Neural cell (in vitro differentiated cells): ENCODE results near the gene BRICD5. TPM values are rescaled to one million over a fixed set of nuclear protein-coding genes. Genes with fewer than 3 reads are reported as not detected.

ENCODE experiments used
- H2AFZ ChIP-seq: fragments of 200-600, 300-800 bp; sonication (generic), shearing (Covaris generic); 2 replicates; pipeline ENCODE4 v1.6.0; 2014; ENCODE audit warnings: low read depth, mild to moderate bottlenecking, antibody characterized with exemption, low read length, moderate library complexity
- H3F3A ChIP-seq: fragments of 200-600 bp; shearing (Covaris generic); 2 replicates; pipeline ENCODE4 v1.6.1; 2016; ENCODE audit warnings: mild to moderate bottlenecking, moderate library complexity, mixed read lengths, antibody characterized with exemption, low read length; ENCODE audit not compliant: insufficient read depth, poor library complexity, severe bottlenecking
- H3K27ac ChIP-seq: fragments of 200-600, 300-800 bp; sonication (generic), shearing (Covaris generic); 2 replicates; pipeline ENCODE4 v1.5.1; 2014; ENCODE audit warnings: mild to moderate bottlenecking, low read length, moderate library complexity
- H3K27me3 ChIP-seq: fragments of 300-800, 200-600 bp; sonication (generic), shearing (Covaris generic); 2 replicates; pipeline ENCODE4 v1.6.0; 2014; ENCODE audit warnings: mild to moderate bottlenecking, low read depth, low read length, moderate library complexity; ENCODE audit not compliant: insufficient read depth
- H3K36me3 ChIP-seq: fragments of 300-800, 200-600 bp; sonication (generic), shearing (Covaris generic); 2 replicates; pipeline ENCODE4 v1.5.1; 2014; ENCODE audit warnings: mild to moderate bottlenecking, antibody characterized with exemption, low read length, moderate library complexity; ENCODE audit not compliant: insufficient read depth
- H3K4me2 ChIP-seq: fragments of 300-800, 200-600 bp; sonication (generic), shearing (Covaris generic); 2 replicates; pipeline ENCODE4 v1.6.0; 2014; ENCODE audit warnings: mild to moderate bottlenecking, low read length
- H3K4me3 ChIP-seq: fragments of 300-800, 200-600 bp; sonication (generic), shearing (Covaris generic); 2 replicates; pipeline ENCODE4 v1.5.1; 2014; ENCODE audit warnings: mild to moderate bottlenecking, low read length, moderate library complexity
- H3K79me2 ChIP-seq: fragments of 200-600 bp; shearing (Covaris generic); replicated peaks from 2 replicates; pipeline ENCODE4 v1.6.0; 2014; ENCODE audit warnings: mild to moderate bottlenecking, low read length, moderate library complexity; ENCODE audit not compliant: insufficient read depth
- H3K9ac ChIP-seq: fragments of 300-800, 200-600 bp; sonication (generic), shearing (Covaris generic); 2 replicates; pipeline ENCODE4 v1.6.1; 2016; ENCODE audit warnings: mild to moderate bottlenecking, low read length, mixed read lengths
- H3K9me2 ChIP-seq: fragments of 200-600 bp; shearing (Covaris generic); 2 replicates; pipeline ENCODE4 v1.6.1; 2016; ENCODE audit warnings: mild to moderate bottlenecking, low read length, mixed read lengths; ENCODE audit not compliant: insufficient read depth
- H3K9me3 ChIP-seq: fragments of 200-600, 300-800 bp; sonication (generic), shearing (Covaris generic); 2 replicates; pipeline ENCODE4 v1.6.1; 2016; ENCODE audit warnings: mild to moderate bottlenecking, mixed run types, low read length, moderate library complexity, mixed read lengths
- H4K20me1 ChIP-seq: fragments of 200-600 bp; shearing (Covaris generic); 2 replicates; pipeline ENCODE4 v1.6.1; 2016; ENCODE audit warnings: mild to moderate bottlenecking, mixed run types; ENCODE audit not compliant: insufficient read depth
- EP300 ChIP-seq: fragments of 450-650 bp; conservative IDR thresholded peaks from 2 replicates; pipeline ENCODE4 v1.6.1; 2014; ENCODE audit warnings: antibody characterized with exemption, mild to moderate bottlenecking, moderate library complexity; ENCODE audit not compliant: poor library complexity, severe bottlenecking
- EZH2 ChIP-seq: fragments of 200-600, 300-800 bp; shearing (Covaris generic), sonication (generic); IDR thresholded peaks from 2 replicates; pipeline ENCODE4 v1.6.1; 2014; ENCODE audit warnings: antibody characterized with exemption, low read length, borderline replicate concordance, mild to moderate bottlenecking; ENCODE audit not compliant: insufficient read depth, poor library complexity, severe bottlenecking
- MXI1 ChIP-seq: fragments of 450-650 bp; conservative IDR thresholded peaks from 2 replicates; pipeline ENCODE4 v1.6.1; 2014; ENCODE audit warnings: antibody characterized with exemption, mild to moderate bottlenecking; ENCODE audit not compliant: poor library complexity, severe bottlenecking
- POLR2AphosphoS5 ChIP-seq: IDR thresholded peaks from 2 replicates; pipeline ENCODE4 v1.6.1; 2012
- RAD21 ChIP-seq: fragments of 450-650 bp; conservative IDR thresholded peaks from 2 replicates; pipeline ENCODE4 v1.6.1; 2014; ENCODE audit warnings: antibody characterized with exemption, mild to moderate bottlenecking, moderate library complexity
- SMC3 ChIP-seq: fragments of 450-650 bp; conservative IDR thresholded peaks from 2 replicates; pipeline ENCODE4 v1.6.1; 2014; ENCODE audit warnings: antibody characterized with exemption, mild to moderate bottlenecking, moderate library complexity; ENCODE audit not compliant: poor library complexity
- TAF1 ChIP-seq: IDR thresholded peaks from 2 replicates; pipeline ENCODE4 v1.6.1; 2012; ENCODE audit warnings: low read depth
- polyA plus RNA-seq: library from polyadenylated mRNA; depleted of rRNA; stranded (reverse); fragments of >200 nt; gene quantifications from 2 replicates; pipeline ENCODE4 v1.2.3, GENCODE V29; 2014
- TF ChIP-seq, protein P1 (sequence below): IDR thresholded peaks from 2 replicates; pipeline ENCODE4 v1.6.1; 2012; ENCODE audit warnings: borderline replicate concordance
- TF ChIP-seq, protein P2 (sequence below): fragments of 450-650 bp; IDR thresholded peaks from 2 replicates; pipeline ENCODE4 v1.5.1; 2014; ENCODE audit warnings: antibody characterized with exemption, mild to moderate bottlenecking, moderate library complexity; ENCODE audit not compliant: poor library complexity, severe bottlenecking

The BRICD5 gene
- polyA plus RNA-seq, 1 donor from 2014 or later = 39.2 TPM

DNA sequence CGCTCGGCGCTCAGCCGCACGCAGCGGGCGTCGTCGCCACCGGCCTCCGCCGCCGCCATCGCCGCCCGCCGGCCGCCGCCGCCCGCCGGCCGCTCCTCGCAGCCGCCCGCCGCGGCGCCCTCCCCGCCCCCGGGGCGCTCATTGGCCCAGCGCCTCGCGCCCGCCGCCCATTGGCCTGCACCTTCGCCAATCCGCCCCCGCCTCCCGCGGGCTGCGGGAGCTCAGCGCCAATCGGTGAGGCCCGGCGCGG lies 4.0 kb upstream of the BRICD5 start, which contains the start of gene PGP:
PGP (minus strand) TSS at position 122 of the 250 bp plus-strand sequence; CDS start at position 59, 63 bp downstream.
- no peaks in the 10 kb centered on the region for H3K27me3 ChIP-seq
- H3K27ac ChIP-seq = peak within 1 kb of the TSS; percentile 77
- H3K79me2 ChIP-seq = peaks cover 6% of the 10 kb centered on the region
- peak within 1 kb of the TSS; percentile 86 for H3K4me3 ChIP-seq
- H3K36me3 ChIP-seq = no peaks in the 10 kb centered on the region
- H3K9me2 ChIP-seq = no peaks in the 10 kb centered on the region
- peak within 1 kb of the TSS; percentile 91 for H3K4me2 ChIP-seq
- no peaks in the 10 kb centered on the region for H3K9me3 ChIP-seq
- TF ChIP-seq POLR2AphosphoS5 (no peak), RAD21 (no peak), MXI1 (no peak), SMC3 (no peak), EP300 (no peak), TAF1 (no peak), EZH2 (no peak)
- TF ChIP-seq, protein P1, sequence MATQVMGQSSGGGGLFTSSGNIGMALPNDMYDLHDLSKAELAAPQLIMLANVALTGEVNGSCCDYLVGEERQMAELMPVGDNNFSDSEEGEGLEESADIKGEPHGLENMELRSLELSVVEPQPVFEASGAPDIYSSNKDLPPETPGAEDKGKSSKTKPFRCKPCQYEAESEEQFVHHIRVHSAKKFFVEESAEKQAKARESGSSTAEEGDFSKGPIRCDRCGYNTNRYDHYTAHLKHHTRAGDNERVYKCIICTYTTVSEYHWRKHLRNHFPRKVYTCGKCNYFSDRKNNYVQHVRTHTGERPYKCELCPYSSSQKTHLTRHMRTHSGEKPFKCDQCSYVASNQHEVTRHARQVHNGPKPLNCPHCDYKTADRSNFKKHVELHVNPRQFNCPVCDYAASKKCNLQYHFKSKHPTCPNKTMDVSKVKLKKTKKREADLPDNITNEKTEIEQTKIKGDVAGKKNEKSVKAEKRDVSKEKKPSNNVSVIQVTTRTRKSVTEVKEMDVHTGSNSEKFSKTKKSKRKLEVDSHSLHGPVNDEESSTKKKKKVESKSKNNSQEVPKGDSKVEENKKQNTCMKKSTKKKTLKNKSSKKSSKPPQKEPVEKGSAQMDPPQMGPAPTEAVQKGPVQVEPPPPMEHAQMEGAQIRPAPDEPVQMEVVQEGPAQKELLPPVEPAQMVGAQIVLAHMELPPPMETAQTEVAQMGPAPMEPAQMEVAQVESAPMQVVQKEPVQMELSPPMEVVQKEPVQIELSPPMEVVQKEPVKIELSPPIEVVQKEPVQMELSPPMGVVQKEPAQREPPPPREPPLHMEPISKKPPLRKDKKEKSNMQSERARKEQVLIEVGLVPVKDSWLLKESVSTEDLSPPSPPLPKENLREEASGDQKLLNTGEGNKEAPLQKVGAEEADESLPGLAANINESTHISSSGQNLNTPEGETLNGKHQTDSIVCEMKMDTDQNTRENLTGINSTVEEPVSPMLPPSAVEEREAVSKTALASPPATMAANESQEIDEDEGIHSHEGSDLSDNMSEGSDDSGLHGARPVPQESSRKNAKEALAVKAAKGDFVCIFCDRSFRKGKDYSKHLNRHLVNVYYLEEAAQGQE = no peak
- TF ChIP-seq, protein P2, sequence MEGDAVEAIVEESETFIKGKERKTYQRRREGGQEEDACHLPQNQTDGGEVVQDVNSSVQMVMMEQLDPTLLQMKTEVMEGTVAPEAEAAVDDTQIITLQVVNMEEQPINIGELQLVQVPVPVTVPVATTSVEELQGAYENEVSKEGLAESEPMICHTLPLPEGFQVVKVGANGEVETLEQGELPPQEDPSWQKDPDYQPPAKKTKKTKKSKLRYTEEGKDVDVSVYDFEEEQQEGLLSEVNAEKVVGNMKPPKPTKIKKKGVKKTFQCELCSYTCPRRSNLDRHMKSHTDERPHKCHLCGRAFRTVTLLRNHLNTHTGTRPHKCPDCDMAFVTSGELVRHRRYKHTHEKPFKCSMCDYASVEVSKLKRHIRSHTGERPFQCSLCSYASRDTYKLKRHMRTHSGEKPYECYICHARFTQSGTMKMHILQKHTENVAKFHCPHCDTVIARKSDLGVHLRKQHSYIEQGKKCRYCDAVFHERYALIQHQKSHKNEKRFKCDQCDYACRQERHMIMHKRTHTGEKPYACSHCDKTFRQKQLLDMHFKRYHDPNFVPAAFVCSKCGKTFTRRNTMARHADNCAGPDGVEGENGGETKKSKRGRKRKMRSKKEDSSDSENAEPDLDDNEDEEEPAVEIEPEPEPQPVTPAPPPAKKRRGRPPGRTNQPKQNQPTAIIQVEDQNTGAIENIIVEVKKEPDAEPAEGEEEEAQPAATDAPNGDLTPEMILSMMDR = no peak
- H2AFZ ChIP-seq = peak within 1 kb of the TSS; percentile 48
- no peaks in the 10 kb centered on the region for H3F3A ChIP-seq
- no peaks in the 10 kb centered on the region for H4K20me1 ChIP-seq
- H3K9ac ChIP-seq = peak within 1 kb of the TSS; percentile 65

DNA sequence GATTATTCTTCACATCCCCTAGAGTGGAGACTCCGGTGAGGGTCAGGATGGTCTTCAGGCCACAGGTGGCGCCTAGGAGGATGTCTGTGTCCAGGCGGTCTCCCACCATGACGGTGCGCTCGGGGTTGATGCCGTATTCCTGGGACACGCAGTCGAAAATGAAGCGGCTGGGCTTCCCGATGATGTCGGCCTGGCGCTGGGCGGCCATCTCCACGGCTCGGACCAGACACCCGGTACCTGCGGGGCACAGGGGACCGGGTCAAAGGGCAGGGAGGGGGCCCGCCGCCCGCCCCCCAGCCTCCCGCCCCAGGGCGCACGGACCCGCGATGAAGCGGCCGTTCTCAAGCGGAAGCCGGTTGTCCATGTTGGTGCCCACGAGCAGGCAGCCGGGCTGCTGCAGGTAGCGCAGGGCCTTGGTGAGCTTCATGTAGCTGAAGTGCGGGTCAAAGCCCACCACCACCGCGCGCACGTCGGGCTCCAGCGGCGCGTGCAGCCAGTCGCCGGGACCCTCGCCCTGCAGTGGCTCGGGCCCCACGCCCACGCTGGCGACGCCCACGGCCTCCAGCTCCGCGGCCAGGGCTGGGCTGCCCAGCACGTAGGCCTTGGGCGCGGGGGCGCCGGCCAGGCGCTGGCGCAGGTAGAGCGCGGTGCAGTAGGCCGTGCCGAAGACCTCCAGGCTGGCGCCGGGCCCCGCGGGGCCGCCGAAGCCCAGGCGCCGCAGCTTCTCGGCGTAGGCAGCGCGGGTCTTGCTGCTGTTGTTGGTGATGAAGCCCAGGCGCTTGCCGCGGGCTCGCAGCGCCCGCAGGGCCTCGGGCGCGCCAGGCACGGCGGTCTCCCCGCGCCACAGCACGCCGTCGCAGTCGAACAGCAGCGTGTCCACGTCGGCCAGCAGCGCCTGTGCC lies 3.4 kb upstream of the BRICD5 start:
- H3K27ac ChIP-seq = no peak overlapping the region
- H3K4me2 ChIP-seq = peak overlapping the region; percentile 91
- no peaks in the 10 kb centered on the region for H3K9me2 ChIP-seq
- no peaks in the 10 kb centered on the region for H3K27me3 ChIP-seq
- no peaks in the 10 kb centered on the region for H3K36me3 ChIP-seq
- H4K20me1 ChIP-seq = no peaks in the 10 kb centered on the region
- H3K9me3 ChIP-seq = no peaks in the 10 kb centered on the region
- TF ChIP-seq RAD21 (peak; percentile 9), MXI1 (no peak), EP300 (no peak)
- TF ChIP-seq, protein P2 = no peak
- H3K79me2 ChIP-seq = peaks cover 6% of the 10 kb centered on the region
- no peaks in the 10 kb centered on the region for H3F3A ChIP-seq
- no peak overlapping the region for H2AFZ ChIP-seq
- H3K4me3 ChIP-seq = peak overlapping the region; percentile 86
- peak overlapping the region; percentile 65 for H3K9ac ChIP-seq
